Subcutaneous adipose tissue (tissue), 4 donors: ENCODE data around the gene GMEB2. TPM values are rescaled to one million over a fixed set of nuclear protein-coding genes. Genes with fewer than 3 reads are reported as not detected.

Experiments
- total RNA-seq, 4 donors: library from RNA; depleted of rRNA; stranded (reverse); fragments of >200 nt; gene quantifications; one replicate each; pipeline ENCODE4 v1.1.0, GENCODE V29; 2016
- TF ChIP-seq, protein P1 (sequence below): fragments of 450-650 bp; IDR thresholded peaks from one replicate; pipeline ENCODE4 v1.5.1; 2016; ENCODE audit warnings: low read depth, mild to moderate bottlenecking, control low read depth, antibody characterized with exemption, moderate library complexity

Gene GMEB2
- total RNA-seq, 4 donors from 2014 or later: 3.6 to 12.8 (median 5.1) TPM

DNA sequence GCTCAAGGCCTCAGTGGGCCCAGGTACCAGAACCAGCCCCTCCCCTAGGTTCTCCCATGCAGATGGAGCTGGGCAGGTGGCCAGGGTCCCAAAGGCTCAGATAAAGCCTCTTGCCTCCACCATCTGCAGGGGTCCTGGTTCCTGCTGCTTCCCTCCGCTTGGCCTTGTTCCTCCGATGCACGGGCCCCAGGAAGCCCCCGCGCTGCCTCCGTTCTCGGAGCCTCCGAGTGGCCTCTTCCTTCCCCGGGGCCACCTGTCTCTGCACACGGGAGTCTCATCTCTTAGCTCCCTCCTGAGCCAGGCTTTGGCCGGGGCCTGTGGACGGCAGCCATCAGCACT, 87.8 kb downstream of the GMEB2 start:
- TF ChIP-seq, protein P1, sequence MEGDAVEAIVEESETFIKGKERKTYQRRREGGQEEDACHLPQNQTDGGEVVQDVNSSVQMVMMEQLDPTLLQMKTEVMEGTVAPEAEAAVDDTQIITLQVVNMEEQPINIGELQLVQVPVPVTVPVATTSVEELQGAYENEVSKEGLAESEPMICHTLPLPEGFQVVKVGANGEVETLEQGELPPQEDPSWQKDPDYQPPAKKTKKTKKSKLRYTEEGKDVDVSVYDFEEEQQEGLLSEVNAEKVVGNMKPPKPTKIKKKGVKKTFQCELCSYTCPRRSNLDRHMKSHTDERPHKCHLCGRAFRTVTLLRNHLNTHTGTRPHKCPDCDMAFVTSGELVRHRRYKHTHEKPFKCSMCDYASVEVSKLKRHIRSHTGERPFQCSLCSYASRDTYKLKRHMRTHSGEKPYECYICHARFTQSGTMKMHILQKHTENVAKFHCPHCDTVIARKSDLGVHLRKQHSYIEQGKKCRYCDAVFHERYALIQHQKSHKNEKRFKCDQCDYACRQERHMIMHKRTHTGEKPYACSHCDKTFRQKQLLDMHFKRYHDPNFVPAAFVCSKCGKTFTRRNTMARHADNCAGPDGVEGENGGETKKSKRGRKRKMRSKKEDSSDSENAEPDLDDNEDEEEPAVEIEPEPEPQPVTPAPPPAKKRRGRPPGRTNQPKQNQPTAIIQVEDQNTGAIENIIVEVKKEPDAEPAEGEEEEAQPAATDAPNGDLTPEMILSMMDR: no peak

- TF ChIP-seq, protein P1: no peak
Observed at GRCh38 chr20:63538204-63539091, 88.5 kb downstream of the GMEB2 start.

Other genes starting within 250 kb of the GMEB2 start
- gene KCNQ2, start 154.4 kb downstream of the GMEB2 start, total RNA-seq: not detected
- gene EEF1A2, start 128.0 kb downstream of the GMEB2 start, total RNA-seq: not detected
- gene PPDPF, start 106.3 kb downstream of the GMEB2 start, total RNA-seq: 100 to 1,000 TPM in 1 of 4 donors, 10 to 100 TPM in 3; 46.9 to 135 (median 63.2) TPM
- under 1 TPM in 3 of 4 donors, not detected in 1; 0.38 to 0.68 (median 0.66) TPM for gene PTK6, start 89.7 kb downstream of the GMEB2 start, total RNA-seq
- gene SRMS, start 79.4 kb downstream of the GMEB2 start, total RNA-seq: not detected
- under 1 TPM in 1 of 4 donors, not detected in 3; 0.75 TPM for gene FNDC11, start 72.9 kb downstream of the GMEB2 start, total RNA-seq
- 10 to 100 TPM in 3 of 4 donors, 1 to 10 TPM in 1; 4.9 to 35.2 (median 10.5) TPM for gene HELZ2, start 52.9 kb downstream of the GMEB2 start, total RNA-seq
- gene STMN3, start 26.3 kb upstream of the GMEB2 start, total RNA-seq: 1 to 10 TPM; 2.4 to 6.4 (median 4.7) TPM
- gene RTEL1, start 31.2 kb upstream of the GMEB2 start, total RNA-seq: 10 to 100 TPM; 11.6 to 32.8 (median 22.9) TPM
- 10 to 100 TPM in 2 of 4 donors, 1 to 10 TPM in 2; 1.1 to 41.6 (median 10.8) TPM for gene TNFRSF6B, start 69.6 kb upstream of the GMEB2 start, total RNA-seq
- gene ARFRP1, start 80.9 kb upstream of the GMEB2 start, total RNA-seq: 10 to 100 TPM; 21.9 to 39.4 (median 31.5) TPM
- gene ZGPAT, start 80.9 kb upstream of the GMEB2 start, total RNA-seq: 10 to 100 TPM; 13.9 to 20.0 (median 16.6) TPM
- 10 to 100 TPM in 1 of 4 donors, 1 to 10 TPM in 3; 1.6 to 16.6 (median 4.8) TPM for gene LIME1, start 109.6 kb upstream of the GMEB2 start, total RNA-seq
- 100 to 1,000 TPM in 1 of 4 donors, 10 to 100 TPM in 2, 1 to 10 TPM in 1; 8.6 to 126 (median 28.9) TPM for gene SLC2A4RG, start 112.7 kb upstream of the GMEB2 start, total RNA-seq
- 10 to 100 TPM in 1 of 4 donors, 1 to 10 TPM in 3; 5.7 to 45.2 (median 7.4) TPM for gene ZBTB46, start 204.2 kb upstream of the GMEB2 start, total RNA-seq
- gene ABHD16B, start 234.4 kb upstream of the GMEB2 start, total RNA-seq: not detected
- gene TPD52L2, start 238.2 kb upstream of the GMEB2 start, total RNA-seq: 100 to 1,000 TPM; 110 to 165 (median 152) TPM